GM13976 (cell line): Measurements from ENCODE around the gene LCN2.

Source experiments
- DNase-seq: peaks from one replicate; pipeline ENCODE4 v3.0.0; 2012; ENCODE audit warnings: low spot score
- CTCF ChIP-seq: IDR thresholded peaks from 2 replicates; pipeline ENCODE4 v1.5.1; 2012; ENCODE audit warnings: borderline replicate concordance, mild to moderate bottlenecking; ENCODE audit not compliant: insufficient read depth; ENCODE audit errors: extremely low read depth, missing control alignments, control extremely low read depth
- in situ Hi-C: fragments of 300-500 bp; cut with MboI; formaldehyde crosslinking; loops from one replicate; pipeline ENCODE4 v1.12.0; 2022; ENCODE audit warnings: low sequenced_read_pairs, mixed read lengths, inconsistent platforms; ENCODE audit not compliant: unreplicated experiment

The LCN2 gene

GRCh38 chr9:128102861-128103588 is 46.2 kb upstream of the LCN2 start:
- no peak for DNase-seq
- no peak for TF ChIP-seq CTCF
- in situ Hi-C loops, result no loop called here

GRCh38 chr9:128103589-128103962 is 45.7 kb upstream of the LCN2 start:
- in situ Hi-C loops, result no loop called here
- TF ChIP-seq CTCF, result no peak
- DNase-seq, result no peak

GRCh38 chr9:128104171-128104618 is 45.1 kb upstream of the LCN2 start:
- no peak for TF ChIP-seq CTCF
- in situ Hi-C loops, result no loop called here
- no peak for DNase-seq

GRCh38 chr9:128105538-128106175 is 43.6 kb upstream of the LCN2 start:
- DNase-seq, result no peak
- in situ Hi-C loops, result no loop called here
- no peak for TF ChIP-seq CTCF

- no peak for TF ChIP-seq CTCF
- in situ Hi-C loops, result no loop called here
- DNase-seq, result no peak
Observed at GRCh38 chr9:128106181-128106939, 42.9 kb upstream of the LCN2 start.

- no peak for TF ChIP-seq CTCF
- in situ Hi-C loops, result no loop called here
- no peak for DNase-seq
Observed at GRCh38 chr9:128106940-128107467, 42.2 kb upstream of the LCN2 start.
